ENCODE data around the gene BLM. TPM values are rescaled to one million over a fixed set of nuclear protein-coding genes. Genes with fewer than 3 reads are reported as not detected.

The BLM gene
- total and polyA plus RNA-seq, 8 donors = 1.1 to 10.5 (median 2.6) TPM

DNA sequence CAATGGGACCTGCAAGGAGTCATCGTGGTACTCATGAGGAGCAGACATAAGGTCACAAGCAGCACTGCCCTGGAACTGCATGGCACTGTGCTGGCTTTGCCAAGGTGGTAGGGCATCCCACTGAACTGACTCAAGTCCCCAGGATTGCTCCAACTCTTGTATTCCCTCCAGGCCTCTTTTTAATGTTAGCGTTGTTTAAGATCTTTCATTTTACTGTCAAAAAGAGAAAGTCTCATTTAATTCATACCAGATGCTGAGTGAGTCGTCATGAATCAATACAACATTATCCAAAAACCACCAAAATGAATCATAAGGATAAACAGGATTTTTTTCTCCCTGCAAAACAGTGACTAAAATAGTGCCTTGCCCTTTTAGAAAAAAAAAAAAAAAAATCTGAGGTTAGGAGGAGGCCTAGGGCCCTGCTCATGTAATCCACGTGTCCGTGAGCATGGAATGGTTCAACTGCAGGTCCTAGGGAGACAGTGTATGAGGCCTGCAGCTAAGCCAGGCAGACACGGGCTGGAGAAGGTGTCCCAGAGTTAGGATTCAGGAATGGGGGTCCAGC lies 36.7 kb upstream of the BLM start:
- intact Hi-C loops (cut with DNase I; ENCODE audit: low total_unique reads) = no loop called here
- no peak overlapping the region for H3K4me3 ChIP-seq

DNA sequence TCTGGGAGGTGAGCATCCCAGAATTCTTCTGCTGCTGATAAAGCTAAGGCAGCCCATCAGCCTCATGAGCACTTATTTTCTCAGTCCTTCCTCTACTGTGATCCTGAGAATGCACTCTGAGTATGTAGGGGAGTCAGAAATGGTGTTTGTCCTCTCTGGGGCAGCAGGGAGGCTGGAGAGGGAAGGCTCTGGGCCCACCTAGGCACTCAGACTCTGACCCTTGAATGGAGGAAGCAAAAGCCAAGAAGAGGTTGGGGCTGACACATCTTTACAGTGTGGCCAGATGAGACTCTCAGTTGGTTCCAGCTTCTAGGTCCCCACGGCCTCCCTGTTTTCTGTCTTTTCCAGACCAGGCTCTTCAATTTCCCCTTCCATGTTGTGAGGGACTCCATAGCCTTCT lies 36.1 kb upstream of the BLM start:
- DNase-seq = no peak
- H3K36me3 ChIP-seq = no peaks in the 10 kb centered on the region
- WGBS, 5 donors = 78 to 93% (median 90%) methylated on average over 1 of the region's 1 CpG
- H3K4me3 ChIP-seq = no peak overlapping the region
- H3K27ac ChIP-seq = peak overlapping the region in 4 of 5 donors; percentile 5 to 69 (median 48)
- no peaks in the 10 kb centered on the region for H3K27me3 ChIP-seq
- H3K4me1 ChIP-seq = peaks cover 0 to 8% (median 3%) of the 10 kb centered on the region in 4 donors
- intact Hi-C loops (cut with DNase I; ENCODE audit: low total_unique reads) = no loop called here
- H3K9me3 ChIP-seq = no peaks in the 10 kb centered on the region
- no peak for TF ChIP-seq POLR2A (IDR thresholded peaks at IDR 0.05)
- TF ChIP-seq EP300 (IDR thresholded peaks at IDR 0.05) = no peak
- TF ChIP-seq, protein P1, sequence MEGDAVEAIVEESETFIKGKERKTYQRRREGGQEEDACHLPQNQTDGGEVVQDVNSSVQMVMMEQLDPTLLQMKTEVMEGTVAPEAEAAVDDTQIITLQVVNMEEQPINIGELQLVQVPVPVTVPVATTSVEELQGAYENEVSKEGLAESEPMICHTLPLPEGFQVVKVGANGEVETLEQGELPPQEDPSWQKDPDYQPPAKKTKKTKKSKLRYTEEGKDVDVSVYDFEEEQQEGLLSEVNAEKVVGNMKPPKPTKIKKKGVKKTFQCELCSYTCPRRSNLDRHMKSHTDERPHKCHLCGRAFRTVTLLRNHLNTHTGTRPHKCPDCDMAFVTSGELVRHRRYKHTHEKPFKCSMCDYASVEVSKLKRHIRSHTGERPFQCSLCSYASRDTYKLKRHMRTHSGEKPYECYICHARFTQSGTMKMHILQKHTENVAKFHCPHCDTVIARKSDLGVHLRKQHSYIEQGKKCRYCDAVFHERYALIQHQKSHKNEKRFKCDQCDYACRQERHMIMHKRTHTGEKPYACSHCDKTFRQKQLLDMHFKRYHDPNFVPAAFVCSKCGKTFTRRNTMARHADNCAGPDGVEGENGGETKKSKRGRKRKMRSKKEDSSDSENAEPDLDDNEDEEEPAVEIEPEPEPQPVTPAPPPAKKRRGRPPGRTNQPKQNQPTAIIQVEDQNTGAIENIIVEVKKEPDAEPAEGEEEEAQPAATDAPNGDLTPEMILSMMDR (IDR thresholded peaks at IDR 0.05) = no peak
- TF ChIP-seq POLR2AphosphoS5 (IDR thresholded peaks at IDR 0.05) = no peak

More for the DNA sequence above, 36.7 kb upstream of the BLM start:
- Histone ChIP-seq H3K27ac (peak overlapping the region in 4 of 5 donors; percentile 5 to 69 (median 48)), H3K27me3 (no peaks in the 10 kb centered on the region), H3K4me1 (peaks cover 0 to 8% (median 3%) of the 10 kb centered on the region in 4 donors), H3K9me3 (no peaks in the 10 kb centered on the region), H3K36me3 (no peaks in the 10 kb centered on the region)
- TF ChIP-seq POLR2AphosphoS5 (IDR thresholded peaks at IDR 0.05) (no peak), EP300 (IDR thresholded peaks at IDR 0.05) (no peak)
- 67 to 73% (median 70%) methylated on average over 6 of the region's 6 CpGs for WGBS, 5 donors
- peak in 1 of 2 donors; percentile 35 for DNase-seq

DNA sequence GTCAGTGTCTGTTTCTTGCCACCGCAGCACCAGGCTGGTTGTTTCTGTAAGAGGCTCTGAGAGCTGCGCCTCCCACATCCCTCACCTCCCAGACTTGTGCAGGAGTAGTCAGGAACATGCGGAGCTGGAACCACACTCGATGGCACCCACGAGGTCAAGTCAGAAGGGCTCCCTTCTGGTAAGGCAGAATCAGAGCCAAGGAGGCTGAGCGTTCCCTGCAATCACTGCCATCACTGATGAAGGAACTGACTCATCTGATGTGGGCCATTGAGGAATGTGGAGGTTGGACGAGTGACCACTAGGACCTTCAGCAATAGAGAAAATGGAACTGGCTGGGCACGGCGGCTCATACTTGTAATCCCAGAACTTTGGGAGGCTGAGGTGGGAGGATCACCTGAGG lies 35.7 kb upstream of the BLM start:
- TF ChIP-seq EP300 (IDR thresholded peaks at IDR 0.05) (no peak), POLR2AphosphoS5 (IDR thresholded peaks at IDR 0.05) (no peak), POLR2A (IDR thresholded peaks at IDR 0.05) (no peak)
- TF ChIP-seq, protein P1 (IDR thresholded peaks at IDR 0.05) = no peak
- no peak for DNase-seq
- Histone ChIP-seq H3K9me3 (no peaks in the 10 kb centered on the region), H3K27ac (peak overlapping the region in 4 of 5 donors; percentile 5 to 69 (median 48)), H3K4me3 (no peak overlapping the region), H3K27me3 (no peaks in the 10 kb centered on the region), H3K36me3 (no peaks in the 10 kb centered on the region), H3K4me1 (peaks cover 0 to 8% (median 3%) of the 10 kb centered on the region in 4 donors)
- intact Hi-C loops (cut with DNase I; ENCODE audit: low total_unique reads) = no loop called here
- WGBS, 5 donors = 87 to 95% (median 91%) methylated on average over 6 to 9 of the region's 9 CpGs

DNA sequence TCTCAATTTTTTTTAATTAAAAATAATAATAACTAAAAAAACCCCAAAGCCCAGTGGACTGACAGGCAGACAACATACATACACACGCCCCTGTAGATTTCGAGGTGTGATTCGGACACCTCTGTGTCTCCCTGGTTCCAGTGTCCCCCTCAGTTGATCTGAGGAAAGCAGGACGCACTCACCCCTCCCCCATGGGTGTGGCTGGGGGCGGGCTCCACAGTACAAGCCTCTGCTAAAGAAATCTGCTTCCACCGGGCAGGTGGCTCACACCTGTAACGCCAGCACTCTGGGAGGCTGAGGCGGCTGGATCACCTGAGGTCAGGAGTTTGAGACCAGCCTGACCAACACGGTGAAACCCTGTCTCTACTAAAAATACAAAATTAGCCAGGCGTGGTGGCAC lies 33.8 kb upstream of the BLM start:
- intact Hi-C loops (cut with DNase I; ENCODE audit: low total_unique reads) = no loop called here
- WGBS, 5 donors = 77 to 88% (median 83%) methylated on average over 7 to 10 of the region's 10 CpGs
- no peak for DNase-seq

More for the DNA sequence above, 33.8 kb upstream of the BLM start:
- H3K27ac ChIP-seq = no peak overlapping the region
- no peaks in the 10 kb centered on the region for H3K36me3 ChIP-seq
- H3K4me1 ChIP-seq = peaks cover 0 to 8% (median 3%) of the 10 kb centered on the region in 4 donors
- TF ChIP-seq, protein P1 (IDR thresholded peaks at IDR 0.05) = no peak
- TF ChIP-seq POLR2A (IDR thresholded peaks at IDR 0.05) = no peak
- no peak overlapping the region for H3K4me3 ChIP-seq
- H3K9me3 ChIP-seq = no peaks in the 10 kb centered on the region
- no peaks in the 10 kb centered on the region for H3K27me3 ChIP-seq
